ENCODE data around the gene N4BP2L1. TPM values are rescaled to one million over a fixed set of nuclear protein-coding genes. Genes with fewer than 3 reads are reported as not detected.

Gene N4BP2L1
- total and polyA plus RNA-seq, 2 of the 8 experiments (the other 6 are each of a cell fraction or from before 2014, with no cell fraction given), result 1.3 to 3.1 TPM

GRCh38 chr13:32473650-32474049, 45.7 kb upstream of the N4BP2L1 start:
- Histone ChIP-seq H3K56ac (replicated peaks; ENCODE audit: insufficient read length, low read depth, low read length) (no peak overlapping the region), H3K79me2 (ENCODE audit: control insufficient read depth in 1 of 2, insufficient read depth in 2 of 2, low read length in 2 of 2) (no peaks in the 10 kb centered on the region), H3K18ac (ENCODE audit: extremely low read depth, low read length) (no peak overlapping the region), H2BK5ac (ENCODE audit: low read depth, low read length) (no peak overlapping the region), H3K14ac (ENCODE audit: insufficient read length) (no peak overlapping the region), H4K91ac (replicated peaks; ENCODE audit: insufficient read length, low read length) (no peak overlapping the region), H2BK12ac (ENCODE audit: low read depth, low read length) (no peak overlapping the region), H2BK20ac (ENCODE audit: low read length) (no peak overlapping the region), H3K9ac (replicated peaks in 1 of 4; ENCODE audit: extremely low read depth in 1 of 4, low read depth in 3 of 4, low read length in 3 of 4) (no peak overlapping the region), H3K4me3 (ENCODE audit: extremely low read depth in 1 of 4, insufficient read depth in 2 of 4, low read depth in 3 of 4, low read length in 4 of 4) (no peak overlapping the region), H3K27me3 (replicated peaks in 1 of 4; ENCODE audit: control insufficient read depth in 3 of 4, extremely low read depth in 1 of 4, insufficient read depth in 3 of 4, low read length in 3 of 4) (no peaks in the 10 kb centered on the region), H3K4ac (replicated peaks; ENCODE audit: insufficient read length, low read depth, low read length) (no peak overlapping the region), H2AK5ac (ENCODE audit: low read depth, low read length) (no peak overlapping the region), H3K4me2 (ENCODE audit: insufficient read depth in 1 of 2, low read depth in 2 of 2, low read length in 2 of 2) (no peak overlapping the region), H4K5ac (ENCODE audit: insufficient read length, low read depth, low read length) (no peak overlapping the region), H3K4me1 (replicated peaks in 1 of 4; ENCODE audit: control insufficient read depth in 3 of 4, insufficient read depth in 4 of 4, low read length in 3 of 4) (no peaks in the 10 kb centered on the region), H3K9me3 (ENCODE audit: insufficient read depth in 2 of 2, low read depth in 1 of 2, low read length in 1 of 2) (no peaks in the 10 kb centered on the region), H3K79me1 (ENCODE audit: low read depth, low read length) (no peaks in the 10 kb centered on the region), H4K8ac (ENCODE audit: extremely low read depth, insufficient read depth, low read length) (no peak overlapping the region), H2AFZ (ENCODE audit: low read length) (no peak overlapping the region), H3K23ac (ENCODE audit: insufficient read length) (no peak overlapping the region), H3K23me2 (ENCODE audit: low read depth, low read length) (no peaks in the 10 kb centered on the region), H3K27ac (ENCODE audit: low read depth, low read length) (no peak overlapping the region), H2BK120ac (replicated peaks; ENCODE audit: low read depth, low read length) (no peak overlapping the region), H2BK15ac (ENCODE audit: low read length) (no peak overlapping the region), H4K20me1 (replicated peaks in 1 of 2; ENCODE audit: control insufficient read depth in 1 of 2, insufficient read depth in 2 of 2, low read length in 2 of 2) (peaks cover 0 to 3% of the 10 kb centered on the region in 2 experiments), H3K36me3 (ENCODE audit: control insufficient read depth in 2 of 4, insufficient read depth in 4 of 4, low read length in 3 of 4) (no peaks in the 10 kb centered on the region)
- 57% methylated on average over 1 of the region's 1 CpG; no CpG with 5 or more reads in 1 of the 2 experiments for WGBS, 2 experiments (ENCODE audit: extremely low coverage in 1 of 2, insufficient coverage in 1 of 2, insufficient read length in 1 of 2, insufficient replicate concordance in 2 of 2, low coverage in 1 of 2, low lambda C conversion rate in 2 of 2, missing lambda C conversion rate in 1 of 2)
- POLR2A ChIA-PET (ENCODE audit: partially characterized antibody), result no interaction called here
- CTCF ChIA-PET (ENCODE audit: partially characterized antibody), result interaction anchor here (0.7 kb wide), 1 partner anchor 914 kb away, joined by 5 read pairs; no protein-coding TSS in a partner anchor
- FAIRE-seq (no peak), DNase-seq (ENCODE audit: low read depth in 1 of 2, low spot score in 2 of 2) (no peak)
- no peak for TF ChIP-seq YY1 (IDR thresholded peaks at IDR 0.05; ENCODE audit: low read depth, low read length)
- TF ChIP-seq ASH2L (IDR thresholded peaks at IDR 0.05; ENCODE audit: low read length), result no peak
- TF ChIP-seq NANOG (IDR thresholded peaks at IDR 0.05; ENCODE audit: insufficient read depth, low read depth, low read length, poor library complexity, severe bottlenecking), result no peak
- no peak for TF ChIP-seq TBP (IDR thresholded peaks at IDR 0.05; ENCODE audit: low read depth, low read length)
- no peak for TF ChIP-seq CBX5 (IDR thresholded peaks at IDR 0.05; ENCODE audit: low read depth, low read length)
- no peak for TF ChIP-seq GABPA (IDR thresholded peaks at IDR 0.05; ENCODE audit: borderline replicate concordance, insufficient read depth, low read length)

All from H1 (cell line).